SK-N-SH treated with all-trans-retinoic acid at 6 μM for 48 hours (cell line): Measurements from ENCODE around the gene ZBTB5.
"Not testable (repeated sequence)": the region's sequence is repeated elsewhere in the genome, so short reads cannot be mapped to it uniquely, and the experiment has no call there.

Experiments
- ARNTL ChIP-seq: fragments of 450-650 bp; formaldehyde crosslinking; IDR thresholded peaks from 2 replicates; pipeline ENCODE4 v1.5.0; 2020; ENCODE audit warnings: low read depth, mild to moderate bottlenecking, moderate library complexity, borderline replicate concordance
- ZFP30 ChIP-seq: fragments of 450-650 bp; formaldehyde crosslinking; IDR thresholded peaks from 2 replicates; pipeline ENCODE4 v1.5.0; 2022; ENCODE audit warnings: mild to moderate bottlenecking, moderate library complexity
- ZNF565 ChIP-seq: fragments of 450-650 bp; formaldehyde crosslinking; conservative IDR thresholded peaks from 2 replicates; pipeline ENCODE4 v1.5.0; 2020; ENCODE audit warnings: low read depth, mild to moderate bottlenecking, moderate library complexity
- ZNF70 ChIP-seq: fragments of 450-650 bp; formaldehyde crosslinking; IDR thresholded peaks from 2 replicates; pipeline ENCODE4 v1.5.0; 2020; ENCODE audit warnings: mild to moderate bottlenecking, moderate library complexity
- ZNF8 ChIP-seq: fragments of 450-650 bp; formaldehyde crosslinking; IDR thresholded peaks from 2 replicates; pipeline ENCODE4 v1.5.0; 2020; ENCODE audit warnings: mild to moderate bottlenecking, moderate library complexity
- TF ChIP-seq, protein P1 (sequence below): fragments of 250-450 bp; sonication (Bioruptor Pico); IDR thresholded peaks from 2 replicates; pipeline ENCODE4 v1.8.0; 2021; ENCODE audit warnings: low read depth, mild to moderate bottlenecking, moderate library complexity, borderline replicate concordance
- TF ChIP-seq, protein P2 (sequence below): fragments of 250-450 bp; sonication (Bioruptor Pico); IDR thresholded peaks from 2 replicates; pipeline ENCODE4 v1.8.0; 2020; ENCODE audit warnings: mild to moderate bottlenecking, moderate library complexity, borderline replicate concordance

DNA sequence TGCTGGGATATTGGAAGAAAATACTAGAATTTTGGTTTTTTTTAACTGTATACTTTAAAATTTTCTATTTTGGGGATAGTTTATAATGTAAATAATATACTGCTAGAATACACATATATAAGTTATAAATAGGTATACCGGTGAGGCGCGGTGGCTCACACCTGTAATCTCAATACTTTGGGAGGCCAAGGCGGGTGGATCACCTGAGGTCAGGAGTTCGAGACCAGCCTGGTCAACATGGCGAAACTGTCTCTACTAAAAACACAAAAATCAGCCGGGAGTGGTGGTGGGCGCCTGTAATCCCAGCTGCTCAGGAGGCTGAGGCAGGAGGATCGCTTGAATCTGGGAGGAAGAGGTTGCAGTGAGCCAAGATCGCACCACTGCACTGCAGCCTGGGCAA is 49.2 kb upstream of the ZBTB5 start:
- TF ChIP-seq ZNF70, ZFP30, ZNF8, ZNF565, ARNTL (CRISPR knock-in tag): not testable (repeated sequence)
- TF ChIP-seq, protein P1, sequence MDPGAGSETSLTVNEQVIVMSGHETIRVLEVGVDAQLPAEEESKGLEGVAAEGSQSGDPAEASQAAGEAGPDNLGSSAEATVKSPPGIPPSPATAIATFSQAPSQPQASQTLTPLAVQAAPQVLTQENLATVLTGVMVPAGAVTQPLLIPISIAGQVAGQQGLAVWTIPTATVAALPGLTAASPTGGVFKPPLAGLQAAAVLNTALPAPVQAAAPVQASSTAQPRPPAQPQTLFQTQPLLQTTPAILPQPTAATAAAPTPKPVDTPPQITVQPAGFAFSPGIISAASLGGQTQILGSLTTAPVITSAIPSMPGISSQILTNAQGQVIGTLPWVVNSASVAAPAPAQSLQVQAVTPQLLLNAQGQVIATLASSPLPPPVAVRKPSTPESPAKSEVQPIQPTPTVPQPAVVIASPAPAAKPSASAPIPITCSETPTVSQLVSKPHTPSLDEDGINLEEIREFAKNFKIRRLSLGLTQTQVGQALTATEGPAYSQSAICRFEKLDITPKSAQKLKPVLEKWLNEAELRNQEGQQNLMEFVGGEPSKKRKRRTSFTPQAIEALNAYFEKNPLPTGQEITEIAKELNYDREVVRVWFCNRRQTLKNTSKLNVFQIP, result not testable (repeated sequence)
- TF ChIP-seq, protein P2, sequence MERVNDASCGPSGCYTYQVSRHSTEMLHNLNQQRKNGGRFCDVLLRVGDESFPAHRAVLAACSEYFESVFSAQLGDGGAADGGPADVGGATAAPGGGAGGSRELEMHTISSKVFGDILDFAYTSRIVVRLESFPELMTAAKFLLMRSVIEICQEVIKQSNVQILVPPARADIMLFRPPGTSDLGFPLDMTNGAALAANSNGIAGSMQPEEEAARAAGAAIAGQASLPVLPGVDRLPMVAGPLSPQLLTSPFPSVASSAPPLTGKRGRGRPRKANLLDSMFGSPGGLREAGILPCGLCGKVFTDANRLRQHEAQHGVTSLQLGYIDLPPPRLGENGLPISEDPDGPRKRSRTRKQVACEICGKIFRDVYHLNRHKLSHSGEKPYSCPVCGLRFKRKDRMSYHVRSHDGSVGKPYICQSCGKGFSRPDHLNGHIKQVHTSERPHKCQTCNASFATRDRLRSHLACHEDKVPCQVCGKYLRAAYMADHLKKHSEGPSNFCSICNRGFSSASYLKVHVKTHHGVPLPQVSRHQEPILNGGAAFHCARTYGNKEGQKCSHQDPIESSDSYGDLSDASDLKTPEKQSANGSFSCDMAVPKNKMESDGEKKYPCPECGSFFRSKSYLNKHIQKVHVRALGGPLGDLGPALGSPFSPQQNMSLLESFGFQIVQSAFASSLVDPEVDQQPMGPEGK (CRISPR knock-in tag), result not testable (repeated sequence)
